ENCODE results near the gene CLIP2. TPM values are rescaled to one million over a fixed set of nuclear protein-coding genes. Genes with fewer than 3 reads are reported as not detected.
A peak's percentile ranks its signal among the peaks of the same experiment; 100 is the strongest.

The CLIP2 gene
- total and polyA plus RNA-seq, 2 of the 4 experiments (the other 2 are of a cell fraction): 18.1 to 20.7 TPM

DNA sequence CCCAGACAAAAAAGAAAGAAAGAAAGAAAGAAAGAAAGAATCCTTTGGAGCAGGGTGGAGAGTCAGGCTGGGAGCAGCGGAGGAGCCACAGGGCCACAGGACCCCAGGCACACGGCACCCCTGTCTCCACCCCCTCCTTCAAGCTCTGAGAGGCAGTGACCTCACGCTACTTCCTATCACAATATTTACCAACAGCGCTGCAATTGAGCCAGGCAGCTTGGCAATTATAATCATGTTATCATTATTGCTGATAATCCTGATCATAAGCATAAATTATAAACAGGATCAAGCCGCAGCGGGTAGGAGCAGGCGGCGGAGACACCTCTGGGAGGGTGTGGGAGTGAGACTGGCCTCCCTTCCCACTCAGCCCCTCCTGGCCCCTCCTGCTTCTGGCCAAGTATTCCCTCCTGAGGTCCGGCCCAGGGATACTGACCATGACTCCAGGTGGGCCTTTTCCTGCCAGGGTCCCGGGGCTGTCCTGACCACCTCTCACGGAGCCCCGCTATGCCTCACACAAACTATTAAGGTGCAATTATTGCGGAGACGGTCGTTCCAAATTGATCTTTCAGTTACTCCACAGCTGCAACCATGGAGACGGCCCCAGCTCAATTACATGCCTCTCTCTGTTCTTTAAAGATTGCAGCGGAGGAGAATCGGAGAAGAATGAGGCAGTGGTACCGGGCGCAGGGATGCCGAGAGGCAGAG is 154.5 kb downstream of the CLIP2 start:
- Histone ChIP-seq H2AFZ (replicated peaks; ENCODE audit: low read length, poor library complexity) (peak overlapping the region; percentile 32), H4K91ac (ENCODE audit: insufficient read depth, low read depth, low read length) (no peak overlapping the region), H3K14ac (replicated peaks; ENCODE audit: low read depth, low read length) (no peak overlapping the region), H4K20me1 (ENCODE audit: insufficient read depth, low read length) (no peaks in the 10 kb centered on the region), H3K36me3 (ENCODE audit: control insufficient read depth, insufficient read depth, low read length) (no peaks in the 10 kb centered on the region), H3K23ac (ENCODE audit: low read depth, low read length) (no peak overlapping the region), H3K79me1 (ENCODE audit: low read depth in 1 of 2, low read length in 2 of 2) (no peaks in the 10 kb centered on the region), H3K27me3 (ENCODE audit: control insufficient read depth, insufficient read depth, low read length) (no peaks in the 10 kb centered on the region; the same call in 1 of the 2 replicates), H4K8ac (ENCODE audit: low read depth in 2 of 2, low read length in 2 of 2) (no peak overlapping the region), H2BK120ac (ENCODE audit: low read depth, low read length) (no peak overlapping the region), H3K56ac (ENCODE audit: extremely low read depth, insufficient read depth, low read length) (no peak overlapping the region), H2BK15ac (ENCODE audit: low read depth, low read length) (no peak overlapping the region), H3K4me1 (ENCODE audit: control insufficient read depth, insufficient read depth, low read length) (peaks cover 5% of the 10 kb centered on the region), H3K4ac (ENCODE audit: low read depth, low read length) (no peak overlapping the region), H2BK20ac (ENCODE audit: low read depth, low read length) (no peak overlapping the region), H3K9me1 (ENCODE audit: insufficient read depth, low read length) (no peaks in the 10 kb centered on the region), H3K9ac (ENCODE audit: low read depth, low read length) (no peak overlapping the region), H3K18ac (ENCODE audit: low read depth, low read length) (no peak overlapping the region), H3K4me2 (ENCODE audit: low read depth, low read length) (no peak overlapping the region), H3K27ac (ENCODE audit: insufficient read depth, low read length) (no peak overlapping the region), H2BK5ac (ENCODE audit: low read depth, low read length, poor library complexity, severe bottlenecking) (no peak overlapping the region), H3K9me3 (ENCODE audit: control insufficient read depth, insufficient read depth, low read length) (peaks cover 1% of the 10 kb centered on the region), H2AK5ac (ENCODE audit: low read depth, low read length) (no peak overlapping the region; the same call in 1 of the 2 replicates), H2AK9ac (replicated peaks; ENCODE audit: low read depth, low read length, poor library complexity) (no peak overlapping the region), H3K4me3 (ENCODE audit: insufficient read depth, low read depth, low read length) (no peak overlapping the region), H4K5ac (ENCODE audit: low read depth, low read length) (no peak overlapping the region)
- DNase-seq (no peak), ATAC-seq (ENCODE audit: low read depth) (no peak)
- no TSS peak for BruUV-seq (replicated peaks)
- WGBS, 2 experiments (ENCODE audit: extremely low coverage in 2 of 2, insufficient read length in 1 of 2): 83% methylated on average over 5 of the region's 21 CpGs; no CpG with 5 or more reads in 1 of the 2 experiments
- CTCF ChIA-PET: no interaction called here
- intact Hi-C loops (cut with micrococcal nuclease): no loop called here
- dilution Hi-C loops (cut with HindIII; ENCODE audit: low sequenced_read_pairs, unreplicated experiment): no loop called here
- in situ Hi-C loops (cut with MboI; ENCODE audit: low sequenced_read_pairs): no loop called here
- TF ChIP-seq MAZ (IDR thresholded peaks at IDR 0.05; ENCODE audit: borderline replicate concordance, low read depth, low read length) (no peak), BHLHE40 (IDR thresholded peaks at IDR 0.05; ENCODE audit: low read depth, low read length) (no peak), MXI1 (IDR thresholded peaks at IDR 0.05; ENCODE audit: borderline replicate concordance, low read depth, low read length) (no peak), CEBPB (IDR thresholded peaks at IDR 0.05; ENCODE audit: low read depth, low read length) (no peak), SMC3 (IDR thresholded peaks at IDR 0.05; ENCODE audit: low read depth, low read length) (no peak), NFE2L2 (IDR thresholded peaks at IDR 0.05; ENCODE audit: low read depth, low read length) (no peak), FOS (IDR thresholded peaks at IDR 0.05; ENCODE audit: low read depth, low read length) (no peak), MAFK (IDR thresholded peaks at IDR 0.05; ENCODE audit: low read depth, low read length) (no peak)
- TF ChIP-seq, protein P1, sequence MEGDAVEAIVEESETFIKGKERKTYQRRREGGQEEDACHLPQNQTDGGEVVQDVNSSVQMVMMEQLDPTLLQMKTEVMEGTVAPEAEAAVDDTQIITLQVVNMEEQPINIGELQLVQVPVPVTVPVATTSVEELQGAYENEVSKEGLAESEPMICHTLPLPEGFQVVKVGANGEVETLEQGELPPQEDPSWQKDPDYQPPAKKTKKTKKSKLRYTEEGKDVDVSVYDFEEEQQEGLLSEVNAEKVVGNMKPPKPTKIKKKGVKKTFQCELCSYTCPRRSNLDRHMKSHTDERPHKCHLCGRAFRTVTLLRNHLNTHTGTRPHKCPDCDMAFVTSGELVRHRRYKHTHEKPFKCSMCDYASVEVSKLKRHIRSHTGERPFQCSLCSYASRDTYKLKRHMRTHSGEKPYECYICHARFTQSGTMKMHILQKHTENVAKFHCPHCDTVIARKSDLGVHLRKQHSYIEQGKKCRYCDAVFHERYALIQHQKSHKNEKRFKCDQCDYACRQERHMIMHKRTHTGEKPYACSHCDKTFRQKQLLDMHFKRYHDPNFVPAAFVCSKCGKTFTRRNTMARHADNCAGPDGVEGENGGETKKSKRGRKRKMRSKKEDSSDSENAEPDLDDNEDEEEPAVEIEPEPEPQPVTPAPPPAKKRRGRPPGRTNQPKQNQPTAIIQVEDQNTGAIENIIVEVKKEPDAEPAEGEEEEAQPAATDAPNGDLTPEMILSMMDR (conservative IDR thresholded peaks at IDR 0.05; ENCODE audit: low read depth, low read length): no peak
- TF ChIP-seq, protein P2, sequence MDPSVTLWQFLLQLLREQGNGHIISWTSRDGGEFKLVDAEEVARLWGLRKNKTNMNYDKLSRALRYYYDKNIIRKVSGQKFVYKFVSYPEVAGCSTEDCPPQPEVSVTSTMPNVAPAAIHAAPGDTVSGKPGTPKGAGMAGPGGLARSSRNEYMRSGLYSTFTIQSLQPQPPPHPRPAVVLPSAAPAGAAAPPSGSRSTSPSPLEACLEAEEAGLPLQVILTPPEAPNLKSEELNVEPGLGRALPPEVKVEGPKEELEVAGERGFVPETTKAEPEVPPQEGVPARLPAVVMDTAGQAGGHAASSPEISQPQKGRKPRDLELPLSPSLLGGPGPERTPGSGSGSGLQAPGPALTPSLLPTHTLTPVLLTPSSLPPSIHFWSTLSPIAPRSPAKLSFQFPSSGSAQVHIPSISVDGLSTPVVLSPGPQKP (IDR thresholded peaks at IDR 0.05; ENCODE audit: borderline replicate concordance, low read depth, low read length): no peak
- POLR2A ChIA-PET (ENCODE audit: unreplicated experiment): no interaction called here
